ENCODE data around the gene IL17C. TPM values are rescaled to one million over a fixed set of nuclear protein-coding genes. Genes with fewer than 3 reads are reported as not detected.

IL17C gene
- total and polyA plus RNA-seq, 2 of the 8 experiments (the other 6 are each of a cell fraction or from before 2014, with no cell fraction given), result 1.1 to 1.9 TPM

DNA sequence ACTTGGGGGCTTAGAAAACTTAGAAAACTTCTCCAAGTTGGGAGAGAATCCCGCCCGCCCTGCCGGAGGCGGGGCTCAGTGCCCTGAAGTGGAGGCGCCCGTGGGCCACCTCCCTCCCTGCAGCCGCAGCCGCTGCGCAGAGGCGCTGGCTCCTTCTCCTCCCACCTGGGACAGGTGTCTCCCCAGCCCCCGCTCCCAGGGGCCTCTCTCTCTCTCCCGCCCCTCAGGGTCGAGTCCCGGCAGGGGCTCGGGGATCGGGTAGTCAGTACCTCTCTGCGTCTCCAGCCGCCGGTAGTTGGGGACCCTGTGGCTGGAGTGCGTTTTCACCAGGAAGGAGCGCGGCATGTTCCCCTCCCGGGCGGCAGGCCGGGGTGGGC lies 47.7 kb downstream of the IL17C start (continued):
- TF ChIP-seq TAF1 (IDR thresholded peaks at IDR 0.05; ENCODE audit: low read depth, low read length) (0 out of 2 replicates have a peak, but pooled peaks have one; percentile 7), KDM4A (IDR thresholded peaks at IDR 0.05; ENCODE audit: low read depth, low read length, severe bottlenecking) (peak; percentile 65), RFX5 (IDR thresholded peaks at IDR 0.05; ENCODE audit: borderline replicate concordance, low read depth, low read length) (no peak), EGR1 (IDR thresholded peaks at IDR 0.05; ENCODE audit: borderline replicate concordance, low read depth, low read length) (no peak), SP4 (IDR thresholded peaks at IDR 0.05; ENCODE audit: low read length) (no peak), SIN3A (conservative IDR thresholded peaks at IDR 0.05 in 1 of 2, IDR thresholded peaks at IDR 0.05 in 1 of 2; ENCODE audit: low read depth in 1 of 2, low read length in 2 of 2) (no peak)
- TF ChIP-seq, protein P1, sequence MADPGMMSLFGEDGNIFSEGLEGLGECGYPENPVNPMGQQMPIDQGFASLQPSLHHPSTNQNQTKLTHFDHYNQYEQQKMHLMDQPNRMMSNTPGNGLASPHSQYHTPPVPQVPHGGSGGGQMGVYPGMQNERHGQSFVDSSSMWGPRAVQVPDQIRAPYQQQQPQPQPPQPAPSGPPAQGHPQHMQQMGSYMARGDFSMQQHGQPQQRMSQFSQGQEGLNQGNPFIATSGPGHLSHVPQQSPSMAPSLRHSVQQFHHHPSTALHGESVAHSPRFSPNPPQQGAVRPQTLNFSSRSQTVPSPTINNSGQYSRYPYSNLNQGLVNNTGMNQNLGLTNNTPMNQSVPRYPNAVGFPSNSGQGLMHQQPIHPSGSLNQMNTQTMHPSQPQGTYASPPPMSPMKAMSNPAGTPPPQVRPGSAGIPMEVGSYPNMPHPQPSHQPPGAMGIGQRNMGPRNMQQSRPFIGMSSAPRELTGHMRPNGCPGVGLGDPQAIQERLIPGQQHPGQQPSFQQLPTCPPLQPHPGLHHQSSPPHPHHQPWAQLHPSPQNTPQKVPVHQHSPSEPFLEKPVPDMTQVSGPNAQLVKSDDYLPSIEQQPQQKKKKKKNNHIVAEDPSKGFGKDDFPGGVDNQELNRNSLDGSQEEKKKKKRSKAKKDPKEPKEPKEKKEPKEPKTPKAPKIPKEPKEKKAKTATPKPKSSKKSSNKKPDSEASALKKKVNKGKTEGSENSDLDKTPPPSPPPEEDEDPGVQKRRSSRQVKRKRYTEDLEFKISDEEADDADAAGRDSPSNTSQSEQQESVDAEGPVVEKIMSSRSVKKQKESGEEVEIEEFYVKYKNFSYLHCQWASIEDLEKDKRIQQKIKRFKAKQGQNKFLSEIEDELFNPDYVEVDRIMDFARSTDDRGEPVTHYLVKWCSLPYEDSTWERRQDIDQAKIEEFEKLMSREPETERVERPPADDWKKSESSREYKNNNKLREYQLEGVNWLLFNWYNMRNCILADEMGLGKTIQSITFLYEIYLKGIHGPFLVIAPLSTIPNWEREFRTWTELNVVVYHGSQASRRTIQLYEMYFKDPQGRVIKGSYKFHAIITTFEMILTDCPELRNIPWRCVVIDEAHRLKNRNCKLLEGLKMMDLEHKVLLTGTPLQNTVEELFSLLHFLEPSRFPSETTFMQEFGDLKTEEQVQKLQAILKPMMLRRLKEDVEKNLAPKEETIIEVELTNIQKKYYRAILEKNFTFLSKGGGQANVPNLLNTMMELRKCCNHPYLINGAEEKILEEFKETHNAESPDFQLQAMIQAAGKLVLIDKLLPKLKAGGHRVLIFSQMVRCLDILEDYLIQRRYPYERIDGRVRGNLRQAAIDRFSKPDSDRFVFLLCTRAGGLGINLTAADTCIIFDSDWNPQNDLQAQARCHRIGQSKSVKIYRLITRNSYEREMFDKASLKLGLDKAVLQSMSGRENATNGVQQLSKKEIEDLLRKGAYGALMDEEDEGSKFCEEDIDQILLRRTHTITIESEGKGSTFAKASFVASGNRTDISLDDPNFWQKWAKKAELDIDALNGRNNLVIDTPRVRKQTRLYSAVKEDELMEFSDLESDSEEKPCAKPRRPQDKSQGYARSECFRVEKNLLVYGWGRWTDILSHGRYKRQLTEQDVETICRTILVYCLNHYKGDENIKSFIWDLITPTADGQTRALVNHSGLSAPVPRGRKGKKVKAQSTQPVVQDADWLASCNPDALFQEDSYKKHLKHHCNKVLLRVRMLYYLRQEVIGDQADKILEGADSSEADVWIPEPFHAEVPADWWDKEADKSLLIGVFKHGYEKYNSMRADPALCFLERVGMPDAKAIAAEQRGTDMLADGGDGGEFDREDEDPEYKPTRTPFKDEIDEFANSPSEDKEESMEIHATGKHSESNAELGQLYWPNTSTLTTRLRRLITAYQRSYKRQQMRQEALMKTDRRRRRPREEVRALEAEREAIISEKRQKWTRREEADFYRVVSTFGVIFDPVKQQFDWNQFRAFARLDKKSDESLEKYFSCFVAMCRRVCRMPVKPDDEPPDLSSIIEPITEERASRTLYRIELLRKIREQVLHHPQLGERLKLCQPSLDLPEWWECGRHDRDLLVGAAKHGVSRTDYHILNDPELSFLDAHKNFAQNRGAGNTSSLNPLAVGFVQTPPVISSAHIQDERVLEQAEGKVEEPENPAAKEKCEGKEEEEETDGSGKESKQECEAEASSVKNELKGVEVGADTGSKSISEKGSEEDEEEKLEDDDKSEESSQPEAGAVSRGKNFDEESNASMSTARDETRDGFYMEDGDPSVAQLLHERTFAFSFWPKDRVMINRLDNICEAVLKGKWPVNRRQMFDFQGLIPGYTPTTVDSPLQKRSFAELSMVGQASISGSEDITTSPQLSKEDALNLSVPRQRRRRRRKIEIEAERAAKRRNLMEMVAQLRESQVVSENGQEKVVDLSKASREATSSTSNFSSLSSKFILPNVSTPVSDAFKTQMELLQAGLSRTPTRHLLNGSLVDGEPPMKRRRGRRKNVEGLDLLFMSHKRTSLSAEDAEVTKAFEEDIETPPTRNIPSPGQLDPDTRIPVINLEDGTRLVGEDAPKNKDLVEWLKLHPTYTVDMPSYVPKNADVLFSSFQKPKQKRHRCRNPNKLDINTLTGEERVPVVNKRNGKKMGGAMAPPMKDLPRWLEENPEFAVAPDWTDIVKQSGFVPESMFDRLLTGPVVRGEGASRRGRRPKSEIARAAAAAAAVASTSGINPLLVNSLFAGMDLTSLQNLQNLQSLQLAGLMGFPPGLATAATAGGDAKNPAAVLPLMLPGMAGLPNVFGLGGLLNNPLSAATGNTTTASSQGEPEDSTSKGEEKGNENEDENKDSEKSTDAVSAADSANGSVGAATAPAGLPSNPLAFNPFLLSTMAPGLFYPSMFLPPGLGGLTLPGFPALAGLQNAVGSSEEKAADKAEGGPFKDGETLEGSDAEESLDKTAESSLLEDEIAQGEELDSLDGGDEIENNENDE (IDR thresholded peaks at IDR 0.05; ENCODE audit: insufficient replicate concordance, low read length), result no peak

Measured in H1 (cell line).